HepG2 (cell line): Measurements from ENCODE around the gene STEAP1. TPM values are rescaled to one million over a fixed set of nuclear protein-coding genes. Genes with fewer than 3 reads are reported as not detected.

Experiments used
- HOXD1 ChIP-seq: sonication (generic); formaldehyde crosslinking; IDR thresholded peaks from 2 replicates; pipeline ENCODE4 v1.5.0; 2020; ENCODE audit warnings: missing genetic modification reagents
- KAT8 ChIP-seq: IDR thresholded peaks from 2 replicates; pipeline ENCODE4 v1.6.1; 2016; ENCODE audit warnings: missing genetic modification reagents, missing compliant biosample characterization
- KDM3A ChIP-seq: IDR thresholded peaks from 2 replicates; pipeline ENCODE4 v1.6.1; 2018; ENCODE audit warnings: low read depth, missing compliant biosample characterization
- KDM5B ChIP-seq: sonication (generic); formaldehyde crosslinking; IDR thresholded peaks from 2 replicates; pipeline ENCODE4 v1.4.0; 2020; ENCODE audit warnings: missing genetic modification reagents, mild to moderate bottlenecking, borderline replicate concordance
- NFYC ChIP-seq: IDR thresholded peaks from 2 replicates; pipeline ENCODE4 v1.6.1; 2016; ENCODE audit warnings: missing genetic modification reagents, missing compliant biosample characterization
- POLR2G ChIP-seq: fragments of 200-400 bp; formaldehyde crosslinking; IDR thresholded peaks from 2 replicates; pipeline ENCODE4 v1.6.1; 2018; ENCODE audit warnings: mild to moderate bottlenecking, low read depth, low read length, moderate library complexity
- TARDBP ChIP-seq: sonication (generic); formaldehyde crosslinking; IDR thresholded peaks from 2 replicates; pipeline ENCODE4 v1.8.0; 2022; ENCODE audit warnings: mild to moderate bottlenecking, missing genetic modification reagents
- TBX2 ChIP-seq: sonication (generic); formaldehyde crosslinking; IDR thresholded peaks from 2 replicates; pipeline ENCODE4 v1.5.0; 2020; ENCODE audit warnings: missing genetic modification reagents, mild to moderate bottlenecking, borderline replicate concordance
- ZNF30 ChIP-seq: sonication (generic); formaldehyde crosslinking; IDR thresholded peaks from 2 replicates; pipeline ENCODE4 v1.5.0; 2020; ENCODE audit warnings: mild to moderate bottlenecking, missing genetic modification reagents
- polyA plus RNA-seq, 8 experiments: library from polyadenylated mRNA; depleted of rRNA in 3 of 8; stranded (reverse) in 7 of 8; unstranded in 1 of 8; fragments of >200 nt; fragmentation: Illumina TruSeq in 4 of 8; extraction: Trizol in 4 of 8; gene quantifications; 2 replicates each; pipeline versions ENCODE4 v1.2.1 to v1.2.3, GENCODE V29; 2011 to 2016; ENCODE audit warnings: low read depth in 4 of 8, missing spikeins in 1 of 8, mixed read lengths in 1 of 8; ENCODE audit not compliant: insufficient read depth in 1 of 8
- total RNA-seq, 5 experiments: library from RNA; depleted of rRNA; stranded (reverse); fragments of >200 nt; fragmentation: Illumina TruSeq; extraction: Trizol; gene quantifications; 2 replicates each; pipeline ENCODE4 v1.2.3, GENCODE V29; 2016; ENCODE audit warnings: low read depth in 1 of 5
- TF ChIP-seq, protein P1 (sequence below): sonication (generic); formaldehyde crosslinking; IDR thresholded peaks from 2 replicates; pipeline ENCODE4 v1.5.1; 2020; ENCODE audit warnings: mild to moderate bottlenecking, missing genetic modification reagents
- TF ChIP-seq, protein P2 (sequence below): IDR thresholded peaks from 2 replicates; pipeline ENCODE4 v1.6.1; 2016; ENCODE audit warnings: missing compliant biosample characterization, missing genetic modification reagents, borderline replicate concordance
- TF ChIP-seq, protein P3 (sequence below): sonication (generic); formaldehyde crosslinking; IDR thresholded peaks from 2 replicates; pipeline ENCODE4 v1.4.0; 2020; ENCODE audit warnings: mild to moderate bottlenecking, missing genetic modification reagents
- TF ChIP-seq, protein P4 (sequence below): IDR thresholded peaks from 2 replicates; pipeline ENCODE4 v1.6.1; 2016; ENCODE audit warnings: low read depth
- TF ChIP-seq, protein P5 (sequence below): sonication (generic); formaldehyde crosslinking; IDR thresholded peaks from 2 replicates; pipeline ENCODE4 v1.4.0; 2020; ENCODE audit warnings: missing genetic modification reagents

The STEAP1 gene
- total and polyA plus RNA-seq, 2 of the 13 experiments (the other 11 are each of a cell fraction or from before 2014, with no cell fraction given) = 23.2 to 24.2 TPM

DNA sequence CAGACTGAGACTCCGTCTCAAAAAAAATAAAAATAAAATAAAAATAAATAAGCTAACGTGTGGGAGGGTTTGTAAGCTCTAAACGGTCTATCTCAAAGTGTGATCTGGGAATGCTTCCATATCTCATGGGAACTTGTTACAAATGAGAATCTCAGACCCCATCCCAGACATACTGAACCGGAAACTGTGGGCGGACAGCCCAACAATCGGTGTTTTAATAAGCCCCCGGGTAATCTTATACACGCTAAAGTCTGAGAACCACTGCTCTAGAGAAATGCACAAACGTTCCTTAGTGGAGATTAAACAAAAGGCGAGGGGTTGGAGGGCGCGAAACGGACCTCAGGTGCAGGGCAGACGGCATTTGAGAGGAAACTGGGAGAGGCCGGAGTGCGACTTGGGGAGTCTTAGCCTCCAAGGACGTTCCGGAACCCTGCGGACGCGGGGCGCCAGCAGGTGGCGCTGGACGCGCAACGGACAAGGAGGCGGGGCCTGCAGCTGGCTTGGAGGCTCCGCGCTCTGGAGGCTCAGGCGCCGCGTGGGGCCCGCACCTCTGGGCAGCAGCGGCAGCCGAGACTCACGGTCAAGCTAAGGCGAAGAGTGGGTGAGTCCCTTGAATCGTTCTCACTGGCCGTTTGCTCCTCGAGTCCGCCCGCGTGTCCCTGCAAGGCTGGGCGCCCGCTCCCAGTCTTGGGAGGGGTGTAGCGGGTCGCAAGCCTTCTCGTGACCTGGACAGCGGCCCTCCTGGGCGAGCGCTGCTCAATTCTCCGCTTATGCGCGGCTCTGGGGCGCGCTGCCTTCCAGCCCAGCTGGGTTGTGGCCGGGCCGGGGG lies at the start of gene STEAP1 (continued):
- TF ChIP-seq POLR2G (peak; percentile 72), HOXD1 (CRISPR knock-in tag) (peak; percentile 89), TBX2 (CRISPR knock-in tag) (peak; percentile 70), KAT8 (CRISPR knock-in tag) (peak; percentile 74), KDM5B (CRISPR knock-in tag) (peak; percentile 93), TARDBP (CRISPR knock-in tag) (0 out of 2 replicates have a peak, but pooled peaks have one; percentile 40), NFYC (CRISPR knock-in tag) (0 out of 2 replicates have a peak, but pooled peaks have one; percentile 19), ZNF30 (0 out of 2 replicates have a peak, but pooled peaks have one; percentile 57), KDM3A (CRISPR knock-in tag) (peak; percentile 73; the same call in 1 of the 2 replicates)
- TF ChIP-seq, protein P1, sequence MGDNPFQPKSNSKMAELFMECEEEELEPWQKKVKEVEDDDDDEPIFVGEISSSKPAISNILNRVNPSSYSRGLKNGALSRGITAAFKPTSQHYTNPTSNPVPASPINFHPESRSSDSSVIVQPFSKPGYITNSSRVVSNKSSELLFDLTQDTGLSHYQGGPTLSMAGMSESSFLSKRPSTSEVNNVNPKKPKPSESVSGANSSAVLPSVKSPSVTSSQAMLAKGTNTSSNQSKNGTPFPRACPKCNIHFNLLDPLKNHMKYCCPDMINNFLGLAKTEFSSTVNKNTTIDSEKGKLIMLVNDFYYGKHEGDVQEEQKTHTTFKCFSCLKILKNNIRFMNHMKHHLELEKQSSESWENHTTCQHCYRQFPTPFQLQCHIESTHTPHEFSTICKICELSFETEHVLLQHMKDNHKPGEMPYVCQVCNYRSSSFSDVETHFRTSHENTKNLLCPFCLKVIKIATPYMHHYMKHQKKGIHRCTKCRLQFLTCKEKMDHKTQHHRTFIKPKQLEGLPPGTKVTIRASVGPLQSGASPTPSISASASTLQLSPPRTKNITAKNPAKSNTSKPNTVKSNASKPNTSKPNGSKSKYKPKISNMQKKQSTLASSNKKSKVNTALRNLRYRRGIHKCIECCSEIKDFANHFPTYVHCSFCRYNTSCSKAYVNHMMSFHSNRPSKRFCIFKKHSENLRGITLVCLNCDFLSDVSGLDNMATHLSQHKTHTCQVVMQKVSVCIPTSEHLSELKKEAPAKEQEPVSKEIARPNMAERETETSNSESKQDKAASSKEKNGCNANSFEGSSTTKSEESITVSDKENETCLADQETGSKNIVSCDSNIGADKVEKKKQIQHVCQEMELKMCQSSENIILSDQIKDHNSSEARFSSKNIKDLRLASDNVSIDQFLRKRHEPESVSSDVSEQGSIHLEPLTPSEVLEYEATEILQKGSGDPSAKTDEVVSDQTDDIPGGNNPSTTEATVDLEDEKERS (CRISPR knock-in tag) = peak; percentile 46; the same call in 1 of the 2 replicates
- TF ChIP-seq, protein P2, sequence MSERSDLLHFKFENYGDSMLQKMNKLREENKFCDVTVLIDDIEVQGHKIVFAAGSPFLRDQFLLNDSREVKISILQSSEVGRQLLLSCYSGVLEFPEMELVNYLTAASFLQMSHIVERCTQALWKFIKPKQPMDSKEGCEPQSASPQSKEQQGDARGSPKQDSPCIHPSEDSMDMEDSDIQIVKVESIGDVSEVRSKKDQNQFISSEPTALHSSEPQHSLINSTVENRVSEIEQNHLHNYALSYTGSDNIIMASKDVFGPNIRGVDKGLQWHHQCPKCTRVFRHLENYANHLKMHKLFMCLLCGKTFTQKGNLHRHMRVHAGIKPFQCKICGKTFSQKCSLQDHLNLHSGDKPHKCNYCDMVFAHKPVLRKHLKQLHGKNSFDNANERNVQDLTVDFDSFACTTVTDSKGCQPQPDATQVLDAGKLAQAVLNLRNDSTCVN = peak; percentile 69
- TF ChIP-seq, protein P3, sequence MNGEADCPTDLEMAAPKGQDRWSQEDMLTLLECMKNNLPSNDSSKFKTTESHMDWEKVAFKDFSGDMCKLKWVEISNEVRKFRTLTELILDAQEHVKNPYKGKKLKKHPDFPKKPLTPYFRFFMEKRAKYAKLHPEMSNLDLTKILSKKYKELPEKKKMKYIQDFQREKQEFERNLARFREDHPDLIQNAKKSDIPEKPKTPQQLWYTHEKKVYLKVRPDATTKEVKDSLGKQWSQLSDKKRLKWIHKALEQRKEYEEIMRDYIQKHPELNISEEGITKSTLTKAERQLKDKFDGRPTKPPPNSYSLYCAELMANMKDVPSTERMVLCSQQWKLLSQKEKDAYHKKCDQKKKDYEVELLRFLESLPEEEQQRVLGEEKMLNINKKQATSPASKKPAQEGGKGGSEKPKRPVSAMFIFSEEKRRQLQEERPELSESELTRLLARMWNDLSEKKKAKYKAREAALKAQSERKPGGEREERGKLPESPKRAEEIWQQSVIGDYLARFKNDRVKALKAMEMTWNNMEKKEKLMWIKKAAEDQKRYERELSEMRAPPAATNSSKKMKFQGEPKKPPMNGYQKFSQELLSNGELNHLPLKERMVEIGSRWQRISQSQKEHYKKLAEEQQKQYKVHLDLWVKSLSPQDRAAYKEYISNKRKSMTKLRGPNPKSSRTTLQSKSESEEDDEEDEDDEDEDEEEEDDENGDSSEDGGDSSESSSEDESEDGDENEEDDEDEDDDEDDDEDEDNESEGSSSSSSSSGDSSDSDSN (CRISPR knock-in tag) = peak; percentile 97
- TF ChIP-seq, protein P4, sequence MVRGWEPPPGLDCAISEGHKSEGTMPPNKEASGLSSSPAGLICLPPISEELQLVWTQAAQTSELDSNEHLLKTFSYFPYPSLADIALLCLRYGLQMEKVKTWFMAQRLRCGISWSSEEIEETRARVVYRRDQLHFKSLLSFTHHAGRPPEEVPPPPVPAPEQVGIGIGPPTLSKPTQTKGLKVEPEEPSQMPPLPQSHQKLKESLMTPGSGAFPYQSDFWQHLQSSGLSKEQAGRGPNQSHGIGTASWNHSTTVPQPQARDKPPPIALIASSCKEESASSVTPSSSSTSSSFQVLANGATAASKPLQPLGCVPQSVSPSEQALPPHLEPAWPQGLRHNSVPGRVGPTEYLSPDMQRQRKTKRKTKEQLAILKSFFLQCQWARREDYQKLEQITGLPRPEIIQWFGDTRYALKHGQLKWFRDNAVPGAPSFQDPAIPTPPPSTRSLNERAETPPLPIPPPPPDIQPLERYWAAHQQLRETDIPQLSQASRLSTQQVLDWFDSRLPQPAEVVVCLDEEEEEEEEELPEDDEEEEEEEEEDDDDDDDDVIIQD (CRISPR knock-in tag) = peak; percentile 8; the same call in 1 of the 2 replicates
- TF ChIP-seq, protein P5, sequence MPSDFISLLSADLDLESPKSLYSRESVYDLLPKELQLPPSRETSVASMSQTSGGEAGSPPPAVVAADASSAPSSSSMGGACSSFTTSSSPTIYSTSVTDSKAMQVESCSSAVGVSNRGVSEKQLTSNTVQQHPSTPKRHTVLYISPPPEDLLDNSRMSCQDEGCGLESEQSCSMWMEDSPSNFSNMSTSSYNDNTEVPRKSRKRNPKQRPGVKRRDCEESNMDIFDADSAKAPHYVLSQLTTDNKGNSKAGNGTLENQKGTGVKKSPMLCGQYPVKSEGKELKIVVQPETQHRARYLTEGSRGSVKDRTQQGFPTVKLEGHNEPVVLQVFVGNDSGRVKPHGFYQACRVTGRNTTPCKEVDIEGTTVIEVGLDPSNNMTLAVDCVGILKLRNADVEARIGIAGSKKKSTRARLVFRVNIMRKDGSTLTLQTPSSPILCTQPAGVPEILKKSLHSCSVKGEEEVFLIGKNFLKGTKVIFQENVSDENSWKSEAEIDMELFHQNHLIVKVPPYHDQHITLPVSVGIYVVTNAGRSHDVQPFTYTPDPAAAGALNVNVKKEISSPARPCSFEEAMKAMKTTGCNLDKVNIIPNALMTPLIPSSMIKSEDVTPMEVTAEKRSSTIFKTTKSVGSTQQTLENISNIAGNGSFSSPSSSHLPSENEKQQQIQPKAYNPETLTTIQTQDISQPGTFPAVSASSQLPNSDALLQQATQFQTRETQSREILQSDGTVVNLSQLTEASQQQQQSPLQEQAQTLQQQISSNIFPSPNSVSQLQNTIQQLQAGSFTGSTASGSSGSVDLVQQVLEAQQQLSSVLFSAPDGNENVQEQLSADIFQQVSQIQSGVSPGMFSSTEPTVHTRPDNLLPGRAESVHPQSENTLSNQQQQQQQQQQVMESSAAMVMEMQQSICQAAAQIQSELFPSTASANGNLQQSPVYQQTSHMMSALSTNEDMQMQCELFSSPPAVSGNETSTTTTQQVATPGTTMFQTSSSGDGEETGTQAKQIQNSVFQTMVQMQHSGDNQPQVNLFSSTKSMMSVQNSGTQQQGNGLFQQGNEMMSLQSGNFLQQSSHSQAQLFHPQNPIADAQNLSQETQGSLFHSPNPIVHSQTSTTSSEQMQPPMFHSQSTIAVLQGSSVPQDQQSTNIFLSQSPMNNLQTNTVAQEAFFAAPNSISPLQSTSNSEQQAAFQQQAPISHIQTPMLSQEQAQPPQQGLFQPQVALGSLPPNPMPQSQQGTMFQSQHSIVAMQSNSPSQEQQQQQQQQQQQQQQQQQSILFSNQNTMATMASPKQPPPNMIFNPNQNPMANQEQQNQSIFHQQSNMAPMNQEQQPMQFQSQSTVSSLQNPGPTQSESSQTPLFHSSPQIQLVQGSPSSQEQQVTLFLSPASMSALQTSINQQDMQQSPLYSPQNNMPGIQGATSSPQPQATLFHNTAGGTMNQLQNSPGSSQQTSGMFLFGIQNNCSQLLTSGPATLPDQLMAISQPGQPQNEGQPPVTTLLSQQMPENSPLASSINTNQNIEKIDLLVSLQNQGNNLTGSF = peak; percentile 95
